ENCODE measurements around the gene IL22RA1.

- no peak for TF ChIP-seq EZH2phosphoT487 (IDR thresholded peaks at IDR 0.05; ENCODE audit: insufficient read depth, low read depth)
- no peak for TF ChIP-seq EZH2 (IDR thresholded peaks at IDR 0.05; ENCODE audit: insufficient read depth, poor library complexity, severe bottlenecking)
Observed at GRCh38 chr1:24096009-24096738, 46.8 kb downstream of the IL22RA1 start.
